Measurements from ENCODE around the gene S100PBP. TPM values are rescaled to one million over a fixed set of nuclear protein-coding genes. Genes with fewer than 3 reads are reported as not detected.

The S100PBP gene
- total RNA-seq, 3 donors from 2014 or later (not counting 1 experiment from before 2014, with no cell fraction given), result 84.5 to 114 (median 85.5) TPM

- Mint-ChIP-seq H3K4me3 (no peak overlapping the region), H3K27ac (no peak overlapping the region), H3K36me3 (peaks cover 19% of the 10 kb centered on the region), H3K27me3 (ENCODE audit: low read depth in 2 of 2) (no peaks in the 10 kb centered on the region), H3K9me3 (no peaks in the 10 kb centered on the region), H3K4me1 (peaks cover 0 to 6% of the 10 kb centered on the region in 2 donors)
- no peaks in the 10 kb centered on the region for H3K4me1 ChIP-seq (ENCODE audit: control insufficient read depth, insufficient read depth, low read length)
- TF ChIP-seq, protein P1, sequence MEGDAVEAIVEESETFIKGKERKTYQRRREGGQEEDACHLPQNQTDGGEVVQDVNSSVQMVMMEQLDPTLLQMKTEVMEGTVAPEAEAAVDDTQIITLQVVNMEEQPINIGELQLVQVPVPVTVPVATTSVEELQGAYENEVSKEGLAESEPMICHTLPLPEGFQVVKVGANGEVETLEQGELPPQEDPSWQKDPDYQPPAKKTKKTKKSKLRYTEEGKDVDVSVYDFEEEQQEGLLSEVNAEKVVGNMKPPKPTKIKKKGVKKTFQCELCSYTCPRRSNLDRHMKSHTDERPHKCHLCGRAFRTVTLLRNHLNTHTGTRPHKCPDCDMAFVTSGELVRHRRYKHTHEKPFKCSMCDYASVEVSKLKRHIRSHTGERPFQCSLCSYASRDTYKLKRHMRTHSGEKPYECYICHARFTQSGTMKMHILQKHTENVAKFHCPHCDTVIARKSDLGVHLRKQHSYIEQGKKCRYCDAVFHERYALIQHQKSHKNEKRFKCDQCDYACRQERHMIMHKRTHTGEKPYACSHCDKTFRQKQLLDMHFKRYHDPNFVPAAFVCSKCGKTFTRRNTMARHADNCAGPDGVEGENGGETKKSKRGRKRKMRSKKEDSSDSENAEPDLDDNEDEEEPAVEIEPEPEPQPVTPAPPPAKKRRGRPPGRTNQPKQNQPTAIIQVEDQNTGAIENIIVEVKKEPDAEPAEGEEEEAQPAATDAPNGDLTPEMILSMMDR (IDR thresholded peaks at IDR 0.05), result no peak
- H3K27me3 ChIP-seq (ENCODE audit: control insufficient read depth, insufficient read depth, low read length), result no peaks in the 10 kb centered on the region
- intact Hi-C loops (cut with micrococcal nuclease), result no loop called here
- H3K27ac ChIP-seq (ENCODE audit: low read length), result no peak overlapping the region
- H3K4me3 ChIP-seq (ENCODE audit: low read length), result no peak overlapping the region
- no peak for ATAC-seq
- peaks cover 66% of the 10 kb centered on the region for H3K36me3 ChIP-seq (ENCODE audit: control insufficient read depth, insufficient read depth, low read length)
- no peak for DNase-seq
- WGBS (ENCODE audit: insufficient coverage), result 99% methylated on average over 6 of the region's 7 CpGs
- no peaks in the 10 kb centered on the region for H3K9me3 ChIP-seq (ENCODE audit: control insufficient read depth, insufficient read depth, low read length)
Observed at GRCh38 chr1:32858791-32859190, 41.3 kb downstream of the S100PBP start.

GRCh38 chr1:32859915-32860314, 42.5 kb downstream of the S100PBP start:
- Mint-ChIP-seq H3K36me3 (peaks cover 12% of the 10 kb centered on the region), H3K27ac (no peak overlapping the region), H3K9me3 (no peaks in the 10 kb centered on the region), H3K27me3 (ENCODE audit: low read depth in 2 of 2) (no peaks in the 10 kb centered on the region), H3K4me3 (no peak overlapping the region), H3K4me1 (peaks cover 0 to 6% of the 10 kb centered on the region in 2 donors)
- H3K27me3 ChIP-seq (ENCODE audit: control insufficient read depth, insufficient read depth, low read length), result no peaks in the 10 kb centered on the region
- H3K36me3 ChIP-seq (ENCODE audit: control insufficient read depth, insufficient read depth, low read length), result peaks cover 59% of the 10 kb centered on the region
- intact Hi-C loops (cut with micrococcal nuclease), result no loop called here
- no peaks in the 10 kb centered on the region for H3K4me1 ChIP-seq (ENCODE audit: control insufficient read depth, insufficient read depth, low read length)
- H3K4me3 ChIP-seq (ENCODE audit: low read length), result no peak overlapping the region
- H3K27ac ChIP-seq (ENCODE audit: low read length), result no peak overlapping the region
- H3K9me3 ChIP-seq (ENCODE audit: control insufficient read depth, insufficient read depth, low read length), result no peaks in the 10 kb centered on the region
- WGBS (ENCODE audit: insufficient coverage), result 100% methylated on average over 1 of the region's 2 CpGs
- TF ChIP-seq, protein P1 (IDR thresholded peaks at IDR 0.05), result no peak
- ATAC-seq, result no peak
- DNase-seq, result no peak

DNA sequence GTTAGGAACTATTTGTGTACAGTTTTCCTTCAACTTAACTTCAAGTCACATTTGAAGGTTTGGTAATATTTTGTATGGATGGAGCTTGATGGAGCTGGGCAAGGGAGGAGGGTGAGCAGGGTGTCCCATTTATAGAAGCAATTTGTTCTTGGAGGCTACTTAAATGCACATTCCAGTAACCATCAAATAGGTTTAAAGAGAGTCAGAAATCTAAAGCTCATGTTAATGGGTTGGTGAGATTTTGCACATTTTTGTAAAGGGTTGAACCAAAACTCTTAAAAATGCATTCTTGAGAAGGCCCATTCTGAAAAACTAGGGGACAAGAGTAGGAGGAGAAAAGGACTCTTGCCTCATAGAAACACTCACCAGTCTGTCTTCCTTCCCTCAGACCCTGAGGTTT, 43.1 kb downstream of the S100PBP start:
- TF ChIP-seq, protein P1 (IDR thresholded peaks at IDR 0.05), result no peak
- Mint-ChIP-seq H3K9me3 (no peaks in the 10 kb centered on the region), H3K4me1 (peaks cover 0 to 6% of the 10 kb centered on the region in 2 donors), H3K36me3 (peaks cover 12% of the 10 kb centered on the region), H3K4me3 (no peak overlapping the region), H3K27ac (no peak overlapping the region), H3K27me3 (ENCODE audit: low read depth in 2 of 2) (no peaks in the 10 kb centered on the region)
- DNase-seq, result no peak
- H3K4me1 ChIP-seq (ENCODE audit: control insufficient read depth, insufficient read depth, low read length), result no peaks in the 10 kb centered on the region
- ATAC-seq, result no peak
- no peak overlapping the region for H3K4me3 ChIP-seq (ENCODE audit: low read length)
- H3K9me3 ChIP-seq (ENCODE audit: control insufficient read depth, insufficient read depth, low read length), result no peaks in the 10 kb centered on the region
- intact Hi-C loops (cut with micrococcal nuclease), result no loop called here
- H3K36me3 ChIP-seq (ENCODE audit: control insufficient read depth, insufficient read depth, low read length), result peaks cover 53% of the 10 kb centered on the region
- H3K27me3 ChIP-seq (ENCODE audit: control insufficient read depth, insufficient read depth, low read length), result no peaks in the 10 kb centered on the region
- no peak overlapping the region for H3K27ac ChIP-seq (ENCODE audit: low read length)

DNA sequence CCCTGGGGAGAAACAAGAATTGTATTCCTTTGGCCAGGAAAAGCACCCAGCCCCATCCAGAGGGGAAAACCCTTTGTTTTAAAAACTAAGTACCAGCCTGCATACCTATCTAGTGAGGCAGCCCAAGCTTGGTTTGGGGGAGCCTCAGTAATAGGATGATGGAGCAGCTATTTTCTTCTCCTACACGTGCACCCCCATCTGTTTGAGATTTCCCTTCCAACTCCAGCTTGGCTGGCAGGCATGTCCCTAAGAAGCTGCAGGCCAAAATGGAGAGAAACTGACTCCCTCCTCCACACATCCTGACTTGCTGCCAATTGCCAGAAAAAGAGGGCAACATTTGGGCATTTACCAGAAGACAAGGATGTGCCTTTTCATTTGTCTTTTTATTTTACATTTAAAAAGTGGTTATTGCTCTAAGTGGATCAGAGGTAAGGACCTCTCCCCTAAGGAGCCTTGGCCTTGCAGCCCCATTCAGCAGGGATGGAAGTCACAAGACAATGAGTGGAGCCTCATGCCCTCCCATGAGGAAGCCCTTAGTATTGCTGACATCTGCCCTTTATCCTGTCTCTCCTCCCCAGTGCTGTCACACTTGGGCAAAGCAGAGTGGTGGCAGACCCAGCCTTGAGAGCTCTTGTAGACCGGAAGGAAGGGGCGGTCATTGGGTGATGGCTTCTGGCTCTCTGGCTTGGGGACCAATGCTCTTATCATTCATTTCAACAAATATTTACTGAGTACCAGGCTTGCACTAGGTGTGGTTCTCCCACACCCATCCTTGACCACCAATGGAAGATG, 44.6 kb downstream of the S100PBP start:
- WGBS (ENCODE audit: insufficient coverage), result 92% methylated on average over 3 of the region's 3 CpGs
- peaks cover 12% of the 10 kb centered on the region for H3K36me3 Mint-ChIP-seq
- Histone ChIP-seq H3K9me3 (ENCODE audit: control insufficient read depth, insufficient read depth, low read length) (no peaks in the 10 kb centered on the region), H3K36me3 (ENCODE audit: control insufficient read depth, insufficient read depth, low read length) (peaks cover 40% of the 10 kb centered on the region), H3K27me3 (ENCODE audit: control insufficient read depth, insufficient read depth, low read length) (no peaks in the 10 kb centered on the region), H3K27ac (ENCODE audit: low read length) (no peak overlapping the region), H3K4me1 (ENCODE audit: control insufficient read depth, insufficient read depth, low read length) (no peaks in the 10 kb centered on the region), H3K4me3 (ENCODE audit: low read length) (no peak overlapping the region)
- no peak overlapping the region for H3K4me3 Mint-ChIP-seq
- H3K27me3 Mint-ChIP-seq (ENCODE audit: low read depth in 2 of 2), result no peaks in the 10 kb centered on the region
- TF ChIP-seq, protein P1 (IDR thresholded peaks at IDR 0.05), result no peak
- no peaks in the 10 kb centered on the region for H3K9me3 Mint-ChIP-seq
- no peak for DNase-seq
- no peak for ATAC-seq
- H3K27ac Mint-ChIP-seq, result peak overlapping the region in 1 of 2 donors; percentile 50
- intact Hi-C loops (cut with micrococcal nuclease), result no loop called here
- H3K4me1 Mint-ChIP-seq, result peaks cover 0 to 6% of the 10 kb centered on the region in 2 donors
